SK-N-SH (cell line): ENCODE data around the gene NTSR1.

Experiments
- CTCF ChIP-seq: fragments of 200-600 bp; sonication (generic); IDR thresholded peaks from 2 replicates; pipeline ENCODE4 v1.6.1; 2017; ENCODE audit warnings: antibody characterized with exemption, mild to moderate bottlenecking, moderate library complexity
- EP300 ChIP-seq, 2 experiments: IDR thresholded peaks; 2 replicates each; pipeline versions ENCODE4 v1.4.0 to v1.6.1; 2012; ENCODE audit warnings: borderline replicate concordance in 1 of 2, low read depth in 1 of 2, low read length in 1 of 2
- EZH2phosphoT487 ChIP-seq: fragments of 200-600 bp; sonication (generic); IDR thresholded peaks from 2 replicates; pipeline ENCODE4 v1.6.1; 2017; ENCODE audit warnings: low read depth, mixed run types, mild to moderate bottlenecking, antibody characterized with exemption, moderate library complexity, borderline replicate concordance
- FOSL2 ChIP-seq: IDR thresholded peaks from 2 replicates; pipeline ENCODE4 v1.4.0; 2012; ENCODE audit warnings: low read depth, mild to moderate bottlenecking, moderate library complexity, borderline replicate concordance
- GATA2 ChIP-seq: sonication (generic); formaldehyde crosslinking; IDR thresholded peaks from 2 replicates; pipeline ENCODE4 v1.5.0; 2020; ENCODE audit warnings: mild to moderate bottlenecking, missing genetic modification reagents
- IRF3 ChIP-seq: fragments of 150-350 bp; IDR thresholded peaks from 2 replicates; pipeline ENCODE4 v1.6.1; 2016; ENCODE audit warnings: mild to moderate bottlenecking, low read depth, low read length
- MAX ChIP-seq: IDR thresholded peaks from 2 replicates; pipeline ENCODE4 v1.4.0; 2012; ENCODE audit warnings: low read depth
- POLR2AphosphoS5 ChIP-seq: IDR thresholded peaks from 2 replicates; pipeline ENCODE4 v1.6.1; 2012; ENCODE audit warnings: low read depth, low read length
- TAF1 ChIP-seq: IDR thresholded peaks from 2 replicates; pipeline ENCODE4 v1.6.1; 2012; ENCODE audit warnings: low read depth, mild to moderate bottlenecking, low read length, moderate library complexity, borderline replicate concordance
- TEAD4 ChIP-seq: IDR thresholded peaks from 2 replicates; pipeline ENCODE4 v1.4.0; 2012; ENCODE audit warnings: mild to moderate bottlenecking, borderline replicate concordance; ENCODE audit not compliant: insufficient read depth
- USF2 ChIP-seq: fragments of 150-350 bp; IDR thresholded peaks from 2 replicates; pipeline ENCODE4 v1.6.1; 2017; ENCODE audit warnings: antibody characterized with exemption, low read length, low read depth, borderline replicate concordance
- YY1 ChIP-seq: IDR thresholded peaks from 2 replicates; pipeline ENCODE4 v1.4.0; 2012; ENCODE audit warnings: low read depth, mild to moderate bottlenecking

GRCh38 chr20:62710886-62711702 lies 2.5 kb downstream of the NTSR1 start:
- TF ChIP-seq IRF3 (no peak), CTCF (no peak), POLR2AphosphoS5 (no peak), FOSL2 (no peak), TEAD4 (no peak), USF2 (no peak), EZH2phosphoT487 (no peak), YY1 (no peak), EP300 (IDR thresholded peaks at IDR 0.05; ENCODE audit: borderline replicate concordance in 1 of 2, low read depth in 1 of 2, low read length in 1 of 2) (no peak), TAF1 (no peak), GATA2 (CRISPR knock-in tag) (no peak), MAX (no peak)
